ENCODE results near the gene POU6F2.
"Not testable (repeated sequence)": the region's sequence is repeated elsewhere in the genome, so short reads cannot be mapped to it uniquely, and the experiment has no call there.

GRCh38 chr7:39331607-39332006, 353.9 kb downstream of the POU6F2 start:
- not testable (repeated sequence) for TF ChIP-seq CTCF (IDR thresholded peaks at IDR 0.05); ATF2 (CRISPR knock-in tag; IDR thresholded peaks at IDR 0.05; ENCODE audit: borderline replicate concordance, low read depth); SMAD3 (CRISPR knock-in tag; IDR thresholded peaks at IDR 0.05; ENCODE audit: borderline replicate concordance); MAX (CRISPR knock-in tag; IDR thresholded peaks at IDR 0.05); CBFB (CRISPR knock-in tag; IDR thresholded peaks at IDR 0.05; ENCODE audit: low read depth); MYBL2 (CRISPR knock-in tag; IDR thresholded peaks at IDR 0.05); FOXP1 (CRISPR knock-in tag; IDR thresholded peaks at IDR 0.05; ENCODE audit: borderline replicate concordance)
- TF ChIP-seq, protein P1, sequence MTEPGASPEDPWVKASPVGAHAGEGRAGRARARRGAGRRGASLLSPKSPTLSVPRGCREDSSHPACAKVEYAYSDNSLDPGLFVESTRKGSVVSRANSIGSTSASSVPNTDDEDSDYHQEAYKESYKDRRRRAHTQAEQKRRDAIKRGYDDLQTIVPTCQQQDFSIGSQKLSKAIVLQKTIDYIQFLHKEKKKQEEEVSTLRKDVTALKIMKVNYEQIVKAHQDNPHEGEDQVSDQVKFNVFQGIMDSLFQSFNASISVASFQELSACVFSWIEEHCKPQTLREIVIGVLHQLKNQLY (CRISPR knock-in tag; IDR thresholded peaks at IDR 0.05) = not testable (repeated sequence)
